ENCODE results near the gene NRM. TPM values are rescaled to one million over a fixed set of nuclear protein-coding genes. Genes with fewer than 3 reads are reported as not detected.
A peak's percentile ranks its signal among the peaks of the same experiment; 100 is the strongest.

The NRM gene
- total RNA-seq, 1 donor from 2014 or later, result 35.5 TPM

GRCh38 chr6:30647242-30648116 is 43.3 kb downstream of the NRM start:
- H3K36me3 Mint-ChIP-seq (ENCODE audit: insufficient read depth), result peaks cover 21% of the 10 kb centered on the region
- peak overlapping the region; percentile 86 for H3K4me3 Mint-ChIP-seq (ENCODE audit: low read depth)
- H3K4me1 Mint-ChIP-seq (ENCODE audit: low read depth), result peaks cover 17% of the 10 kb centered on the region
- no peaks in the 10 kb centered on the region for H3K27me3 Mint-ChIP-seq
- H3K27ac Mint-ChIP-seq, result peak overlapping the region; percentile 96
- peak; percentile 85 for DNase-seq (ENCODE audit: low spot score, unreplicated experiment)
- no peaks in the 10 kb centered on the region for H3K9me3 Mint-ChIP-seq (ENCODE audit: low read depth)
- TF ChIP-seq, protein P1, sequence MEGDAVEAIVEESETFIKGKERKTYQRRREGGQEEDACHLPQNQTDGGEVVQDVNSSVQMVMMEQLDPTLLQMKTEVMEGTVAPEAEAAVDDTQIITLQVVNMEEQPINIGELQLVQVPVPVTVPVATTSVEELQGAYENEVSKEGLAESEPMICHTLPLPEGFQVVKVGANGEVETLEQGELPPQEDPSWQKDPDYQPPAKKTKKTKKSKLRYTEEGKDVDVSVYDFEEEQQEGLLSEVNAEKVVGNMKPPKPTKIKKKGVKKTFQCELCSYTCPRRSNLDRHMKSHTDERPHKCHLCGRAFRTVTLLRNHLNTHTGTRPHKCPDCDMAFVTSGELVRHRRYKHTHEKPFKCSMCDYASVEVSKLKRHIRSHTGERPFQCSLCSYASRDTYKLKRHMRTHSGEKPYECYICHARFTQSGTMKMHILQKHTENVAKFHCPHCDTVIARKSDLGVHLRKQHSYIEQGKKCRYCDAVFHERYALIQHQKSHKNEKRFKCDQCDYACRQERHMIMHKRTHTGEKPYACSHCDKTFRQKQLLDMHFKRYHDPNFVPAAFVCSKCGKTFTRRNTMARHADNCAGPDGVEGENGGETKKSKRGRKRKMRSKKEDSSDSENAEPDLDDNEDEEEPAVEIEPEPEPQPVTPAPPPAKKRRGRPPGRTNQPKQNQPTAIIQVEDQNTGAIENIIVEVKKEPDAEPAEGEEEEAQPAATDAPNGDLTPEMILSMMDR (IDR thresholded peaks at IDR 0.05; ENCODE audit: unreplicated experiment), result no peak

GRCh38 chr6:30646450-30647241 is 44.1 kb downstream of the NRM start, which contains the start of gene C6orf136:
Gene C6orf136, plus strand, starts transcription at chr6:30647133. Its CDS starts 99 bp downstream, at chr6:30647232.
- peak within 1 kb of the TSS; percentile 86 for H3K4me3 Mint-ChIP-seq (ENCODE audit: low read depth)
- peak; percentile 79 for DNase-seq (ENCODE audit: low spot score, unreplicated experiment)
- H3K27ac Mint-ChIP-seq, result peak within 1 kb of the TSS; percentile 96
- TF ChIP-seq, protein P1 (IDR thresholded peaks at IDR 0.05; ENCODE audit: unreplicated experiment), result no peak
- H3K9me3 Mint-ChIP-seq (ENCODE audit: low read depth), result no peaks in the 10 kb centered on the region
- H3K36me3 Mint-ChIP-seq (ENCODE audit: insufficient read depth), result peaks cover 24% of the 10 kb centered on the region
- no peaks in the 10 kb centered on the region for H3K27me3 Mint-ChIP-seq
- H3K4me1 Mint-ChIP-seq (ENCODE audit: low read depth), result peaks cover 17% of the 10 kb centered on the region

DNA sequence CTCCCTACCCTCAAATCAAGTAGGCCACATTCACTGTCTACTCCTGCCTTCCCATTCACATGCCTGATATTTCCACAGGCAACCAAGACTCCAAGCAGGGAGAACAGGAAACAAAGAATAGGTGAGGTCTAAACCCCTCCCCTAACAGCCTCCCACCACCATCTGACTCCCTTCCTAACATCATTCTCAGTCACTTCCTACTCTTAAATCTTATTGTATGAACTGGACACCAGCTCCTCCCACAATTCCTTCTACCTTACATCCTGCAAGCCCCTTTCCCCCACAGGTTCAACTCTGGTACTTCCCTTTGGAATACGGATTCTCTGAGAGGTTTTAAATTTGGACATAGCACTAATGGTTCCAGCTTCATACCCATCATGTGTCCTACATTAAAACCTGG is 44.8 kb downstream of the NRM start:
- TF ChIP-seq, protein P1 (IDR thresholded peaks at IDR 0.05; ENCODE audit: unreplicated experiment), result no peak
- peaks cover 27% of the 10 kb centered on the region for H3K36me3 Mint-ChIP-seq (ENCODE audit: insufficient read depth)
- no peaks in the 10 kb centered on the region for H3K9me3 Mint-ChIP-seq (ENCODE audit: low read depth)
- no peaks in the 10 kb centered on the region for H3K27me3 Mint-ChIP-seq
- no peak for DNase-seq (ENCODE audit: low spot score, unreplicated experiment)
- peak overlapping the region; percentile 86 for H3K4me3 Mint-ChIP-seq (ENCODE audit: low read depth)
- H3K4me1 Mint-ChIP-seq (ENCODE audit: low read depth), result peaks cover 21% of the 10 kb centered on the region
- peak overlapping the region; percentile 94 for H3K27ac Mint-ChIP-seq

GRCh38 chr6:30644769-30645168 is 46.0 kb downstream of the NRM start:
- TF ChIP-seq, protein P1 (IDR thresholded peaks at IDR 0.05; ENCODE audit: unreplicated experiment), result no peak
- Mint-ChIP-seq H3K4me3 (ENCODE audit: low read depth) (no peak overlapping the region), H3K27me3 (no peaks in the 10 kb centered on the region), H3K27ac (peak overlapping the region; percentile 15), H3K9me3 (ENCODE audit: low read depth) (no peaks in the 10 kb centered on the region), H3K4me1 (ENCODE audit: low read depth) (peaks cover 21% of the 10 kb centered on the region), H3K36me3 (ENCODE audit: insufficient read depth) (peaks cover 30% of the 10 kb centered on the region)
- DNase-seq (ENCODE audit: low spot score, unreplicated experiment), result no peak

- no peaks in the 10 kb centered on the region for H3K9me3 Mint-ChIP-seq (ENCODE audit: low read depth)
- H3K27ac Mint-ChIP-seq, result peak overlapping the region; percentile 47
- TF ChIP-seq, protein P1 (IDR thresholded peaks at IDR 0.05; ENCODE audit: unreplicated experiment), result no peak
- no peak overlapping the region for H3K4me3 Mint-ChIP-seq (ENCODE audit: low read depth)
- no peak for DNase-seq (ENCODE audit: low spot score, unreplicated experiment)
- no peaks in the 10 kb centered on the region for H3K27me3 Mint-ChIP-seq
- peaks cover 21% of the 10 kb centered on the region for H3K4me1 Mint-ChIP-seq (ENCODE audit: low read depth)
- peaks cover 30% of the 10 kb centered on the region for H3K36me3 Mint-ChIP-seq (ENCODE audit: insufficient read depth)
These were observed 47.1 kb downstream of the NRM start for GRCh38 chr6:30643656-30644055.

Measured in progenitor cell of endocrine pancreas (in vitro differentiated cells).